ENCODE measurements around the gene CACNA1F. TPM values are rescaled to one million over a fixed set of nuclear protein-coding genes. Genes with fewer than 3 reads are reported as not detected.

CACNA1F gene
- polyA plus RNA-seq, 3 donors, result 0.73 TPM; not detected in 2

- Mint-ChIP-seq H3K27ac (no peak overlapping the region), H3K4me1 (peaks cover 25% of the 10 kb centered on the region), H3K9me3 (peaks cover 0 to 29% (median 8%) of the 10 kb centered on the region in 7 donors), H3K4me3 (no peak overlapping the region), H3K27me3 (ENCODE audit: low read depth in 3 of 3) (peaks cover 0 to 2% (median 0%) of the 10 kb centered on the region in 3 donors), H3K36me3 (no peaks in the 10 kb centered on the region)
- no peak overlapping the region for H2AFZ ChIP-seq (ENCODE audit: insufficient read depth, low read depth, low read length, poor library complexity, severe bottlenecking)
- no peaks in the 10 kb centered on the region for H3K9me3 ChIP-seq (replicated peaks in 1 of 2; ENCODE audit: control insufficient read depth in 1 of 2, insufficient read depth in 1 of 2, low read length in 2 of 2)
- peaks cover 13% of the 10 kb centered on the region for H3K79me2 ChIP-seq (ENCODE audit: insufficient read depth, low read length)
- no CpG with 5 or more reads among the region's 5 CpGs for WGBS (ENCODE audit: insufficient coverage)
- no peaks in the 10 kb centered on the region for H4K20me1 ChIP-seq (ENCODE audit: insufficient read depth, low read length)
- H3K27ac ChIP-seq (ENCODE audit: low read depth in 1 of 2, low read length in 2 of 2), result no peak overlapping the region
- intact Hi-C loops (cut with micrococcal nuclease), result loop anchor here (5.0 kb wide), 1 partner anchor 39 kb away; the partner anchor contains the start of gene GPKOW (in 2 of the 2)
- H3K4me1 ChIP-seq (ENCODE audit: control insufficient read depth in 1 of 2, insufficient read depth in 2 of 2, low read length in 2 of 2), result peaks cover 28 to 29% of the 10 kb centered on the region in 2 donors
- TF ChIP-seq CTCF (IDR thresholded peaks at IDR 0.05), result no peak
- no peak for DNase-seq
- no peak overlapping the region for H3K4me2 ChIP-seq (replicated peaks; ENCODE audit: extremely low read depth, low read length, poor library complexity, severe bottlenecking)
- no peak overlapping the region for H3K4me3 ChIP-seq (replicated peaks in 1 of 3; ENCODE audit: low read depth in 2 of 3, low read length in 3 of 3)
- H3K36me3 ChIP-seq (replicated peaks in 1 of 2; ENCODE audit: control insufficient read depth in 1 of 2, insufficient read depth in 2 of 2, low read length in 2 of 2), result no peaks in the 10 kb centered on the region
- H3K27me3 ChIP-seq (ENCODE audit: control insufficient read depth in 2 of 2, insufficient read depth in 2 of 2, low read length in 2 of 2), result no peaks in the 10 kb centered on the region
- H3K9ac ChIP-seq (ENCODE audit: insufficient read depth, low read length, poor library complexity, severe bottlenecking), result no peak overlapping the region
Measured at GRCh38 chrX:49161632-49162031, 71.5 kb downstream of the CACNA1F start.

- intact Hi-C loops (cut with micrococcal nuclease), result loop anchor here (5.0 kb wide), 1 partner anchor 39 kb away; the partner anchor contains the start of gene GPKOW (in 2 of the 2)
- no peak for DNase-seq
- no peaks in the 10 kb centered on the region for H3K36me3 ChIP-seq (replicated peaks in 1 of 2; ENCODE audit: control insufficient read depth in 1 of 2, insufficient read depth in 2 of 2, low read length in 2 of 2)
- H3K27me3 ChIP-seq (ENCODE audit: control insufficient read depth in 2 of 2, insufficient read depth in 2 of 2, low read length in 2 of 2), result no peaks in the 10 kb centered on the region
- H3K4me1 Mint-ChIP-seq, result peaks cover 26% of the 10 kb centered on the region
- no peak overlapping the region for H3K9ac ChIP-seq (ENCODE audit: insufficient read depth, low read length, poor library complexity, severe bottlenecking)
- H3K27me3 Mint-ChIP-seq (ENCODE audit: low read depth in 3 of 3), result peaks cover 0 to 2% (median 0%) of the 10 kb centered on the region in 3 donors
- peaks cover 0 to 23% (median 12%) of the 10 kb centered on the region in 7 donors for H3K9me3 Mint-ChIP-seq
- no peak overlapping the region for H2AFZ ChIP-seq (ENCODE audit: insufficient read depth, low read depth, low read length, poor library complexity, severe bottlenecking)
- H4K20me1 ChIP-seq (ENCODE audit: insufficient read depth, low read length), result no peaks in the 10 kb centered on the region
- H3K4me2 ChIP-seq (replicated peaks; ENCODE audit: extremely low read depth, low read length, poor library complexity, severe bottlenecking), result no peak overlapping the region
- H3K4me3 Mint-ChIP-seq, result no peak overlapping the region
- peaks cover 28 to 30% of the 10 kb centered on the region in 2 donors for H3K4me1 ChIP-seq (ENCODE audit: control insufficient read depth in 1 of 2, insufficient read depth in 2 of 2, low read length in 2 of 2)
- H3K4me3 ChIP-seq (replicated peaks in 1 of 3; ENCODE audit: low read depth in 2 of 3, low read length in 3 of 3), result no peak overlapping the region
- TF ChIP-seq CTCF (IDR thresholded peaks at IDR 0.05), result no peak
- H3K27ac Mint-ChIP-seq, result no peak overlapping the region
- H3K79me2 ChIP-seq (ENCODE audit: insufficient read depth, low read length), result peaks cover 13% of the 10 kb centered on the region
- no peaks in the 10 kb centered on the region for H3K36me3 Mint-ChIP-seq
- no peaks in the 10 kb centered on the region for H3K9me3 ChIP-seq (replicated peaks in 1 of 2; ENCODE audit: control insufficient read depth in 1 of 2, insufficient read depth in 1 of 2, low read length in 2 of 2)
- no CpG with 5 or more reads among the region's 2 CpGs for WGBS (ENCODE audit: insufficient coverage)
- no peak overlapping the region for H3K27ac ChIP-seq (ENCODE audit: low read depth in 1 of 2, low read length in 2 of 2)
Measured at GRCh38 chrX:49160908-49161307, 72.2 kb downstream of the CACNA1F start.
